Activated CD4-positive, alpha-beta T cell treated with anti-CD3 and anti-CD28 coated beads for 48 hours (primary cell): ENCODE results near the gene DGKB.
"Not testable (repeated sequence)": the region's sequence is repeated elsewhere in the genome, so short reads cannot be mapped to it uniquely, and the experiment has no call there.

Experiments
- DNase-seq: peaks from one replicate; pipeline ENCODE4 v3.0.0-alpha.2; 2020

The DGKB gene

DNA sequence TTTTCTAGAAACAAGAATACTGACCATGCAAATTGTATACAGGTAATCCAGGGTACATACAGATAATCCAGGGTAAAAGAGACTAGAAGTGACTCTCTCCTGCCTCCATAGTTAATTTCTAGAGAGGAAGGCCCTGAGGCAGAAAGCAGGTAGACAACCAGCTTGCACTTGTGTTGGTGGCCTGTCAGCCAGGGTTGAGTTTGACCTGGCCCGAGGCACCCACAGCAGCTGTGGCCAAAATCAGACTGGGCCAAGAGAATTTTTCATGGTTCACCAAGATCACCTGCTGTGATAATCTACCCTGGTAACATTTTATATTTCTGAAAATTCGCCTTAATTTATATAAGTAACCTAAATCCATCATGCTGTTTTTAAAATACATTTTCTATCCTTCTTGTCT, 526.6 kb downstream of the DGKB start:
- no peak for DNase-seq

DNA sequence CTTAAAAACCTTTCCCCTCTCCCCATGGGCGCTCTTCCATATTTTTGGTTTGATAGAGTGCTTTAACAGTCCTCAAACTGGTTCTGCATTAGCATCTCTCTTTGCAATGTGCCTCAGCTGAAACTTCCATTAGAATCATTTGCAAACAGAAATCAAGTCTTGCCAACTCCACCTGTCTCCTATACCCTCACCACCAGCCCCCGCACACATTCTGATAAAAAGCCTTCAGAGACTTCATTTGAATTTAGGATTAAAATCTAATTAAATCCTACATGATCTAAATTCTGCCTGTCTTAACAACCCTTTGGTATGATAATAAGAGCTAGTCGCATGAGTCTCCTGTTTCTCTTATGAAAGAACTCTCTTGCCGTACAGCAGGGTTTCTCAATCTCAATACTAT, 528.2 kb downstream of the DGKB start:
- DNase-seq, result no peak

GRCh38 chr7:14368285-14368684, 534.3 kb downstream of the DGKB start:
- no peak for DNase-seq

DNA sequence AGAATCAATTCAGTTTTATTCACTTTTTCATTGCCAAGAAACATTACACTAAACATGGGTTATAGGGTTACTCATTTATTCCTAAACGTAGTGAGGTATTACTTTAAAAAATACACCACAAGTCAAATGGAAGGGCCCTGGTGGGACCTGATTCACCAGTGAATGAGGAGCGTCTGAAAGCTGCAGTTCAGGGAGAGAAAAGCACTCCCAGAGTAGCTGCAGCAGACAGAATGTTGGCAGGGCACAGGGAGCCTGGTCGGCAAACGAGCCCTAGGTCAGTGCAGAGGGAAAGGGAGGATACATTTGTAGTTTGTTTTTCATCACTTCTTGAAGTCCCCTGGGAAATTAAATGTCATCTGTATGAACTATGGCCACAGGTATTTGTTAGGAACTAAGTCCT, 551.4 kb downstream of the DGKB start:
- no peak for DNase-seq

- DNase-seq, result no peak
These were observed 561.3 kb downstream of the DGKB start for GRCh38 chr7:14341200-14341775.

DNA sequence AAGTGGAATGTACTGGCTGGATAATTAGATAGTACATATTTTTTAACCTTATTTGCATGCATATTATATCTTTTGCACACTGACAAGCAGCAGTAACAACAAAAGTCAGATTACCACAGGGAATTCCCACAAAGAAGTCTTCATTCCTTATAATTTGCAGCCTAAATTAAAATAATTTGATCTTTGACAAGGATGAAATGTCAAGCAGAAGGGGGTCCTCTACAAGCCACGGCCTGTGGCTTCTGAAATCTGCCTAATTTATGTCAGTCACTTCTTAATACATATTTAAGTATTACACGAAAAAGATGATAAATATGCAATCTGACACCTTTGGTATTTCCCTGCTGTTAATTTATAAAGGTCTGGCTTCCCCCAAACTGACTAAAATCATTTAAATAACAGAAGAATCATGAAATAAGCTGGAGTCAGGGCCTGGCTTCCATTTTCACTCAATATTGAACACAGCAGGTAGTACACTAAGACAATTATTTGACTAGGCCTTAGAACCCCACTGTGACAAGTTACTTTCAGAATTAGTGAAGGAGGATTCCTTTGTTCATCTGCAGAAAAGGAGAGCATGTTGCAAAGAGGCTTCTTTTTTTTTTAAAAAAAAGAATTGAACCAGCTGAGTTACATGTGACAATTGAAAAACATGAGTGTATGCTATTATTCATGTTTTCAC, 562.0 kb downstream of the DGKB start:
- no peak for DNase-seq

DNA sequence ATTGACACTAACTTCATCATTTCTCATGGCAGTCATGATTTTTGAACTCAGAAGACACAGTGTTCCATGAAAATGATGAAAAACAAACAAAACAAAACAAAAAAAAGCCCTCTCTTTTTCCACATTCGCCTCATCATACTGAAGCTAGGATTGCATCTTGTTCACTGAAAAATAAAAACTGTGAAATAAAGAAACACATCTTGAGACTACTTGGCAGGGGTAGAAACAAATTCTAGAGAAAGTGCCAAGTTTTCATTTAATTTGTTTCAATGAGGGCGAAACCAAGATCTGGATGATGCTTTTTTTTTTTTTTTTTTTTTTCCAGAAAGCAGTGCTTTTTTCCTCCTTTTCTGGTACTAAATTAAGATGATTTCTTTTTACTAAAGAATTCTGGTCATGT, 562.7 kb downstream of the DGKB start:
- no peak for DNase-seq

DNA sequence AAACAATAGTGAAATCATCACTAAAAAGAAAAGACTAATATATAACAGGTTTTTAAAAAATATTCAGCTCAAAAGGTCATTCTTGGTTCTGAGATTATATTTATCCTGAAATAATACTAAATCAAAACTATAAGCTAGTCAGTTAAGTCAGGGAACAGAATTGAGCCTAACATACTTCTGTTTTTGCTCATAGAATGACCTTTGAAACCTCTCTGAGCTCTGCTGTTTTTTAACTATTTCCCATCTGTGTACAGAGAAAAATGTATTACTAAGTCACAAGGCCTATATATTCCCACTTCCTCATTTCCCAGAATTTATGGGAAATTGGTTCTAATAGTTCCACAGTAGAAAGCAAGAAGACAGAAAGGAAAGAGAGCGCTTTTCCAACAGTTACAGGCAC, 566.3 kb downstream of the DGKB start:
- DNase-seq, result no peak

DNA sequence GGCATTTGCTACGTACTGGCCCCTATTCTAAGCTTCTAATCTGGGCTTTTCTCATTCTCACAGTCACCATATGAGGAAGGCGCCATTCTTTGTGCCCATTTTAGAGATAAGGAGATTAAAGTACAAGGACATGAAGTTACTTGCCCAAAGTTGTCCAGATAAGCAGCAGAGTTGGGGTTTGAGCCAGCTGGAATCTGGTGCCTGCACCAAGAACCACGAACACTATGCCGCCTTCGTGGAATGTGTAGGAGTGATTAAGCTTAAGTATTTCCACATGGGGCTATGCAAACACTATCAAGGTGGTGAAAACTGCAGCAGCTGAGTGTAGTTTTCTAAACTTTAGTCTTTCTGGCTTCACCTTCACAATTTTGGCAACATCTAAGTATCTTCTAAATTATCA, 570.4 kb downstream of the DGKB start:
- DNase-seq, result no peak

- no peak for DNase-seq
These were observed 577.8 kb downstream of the DGKB start for GRCh38 chr7:14324767-14325166.

DNA sequence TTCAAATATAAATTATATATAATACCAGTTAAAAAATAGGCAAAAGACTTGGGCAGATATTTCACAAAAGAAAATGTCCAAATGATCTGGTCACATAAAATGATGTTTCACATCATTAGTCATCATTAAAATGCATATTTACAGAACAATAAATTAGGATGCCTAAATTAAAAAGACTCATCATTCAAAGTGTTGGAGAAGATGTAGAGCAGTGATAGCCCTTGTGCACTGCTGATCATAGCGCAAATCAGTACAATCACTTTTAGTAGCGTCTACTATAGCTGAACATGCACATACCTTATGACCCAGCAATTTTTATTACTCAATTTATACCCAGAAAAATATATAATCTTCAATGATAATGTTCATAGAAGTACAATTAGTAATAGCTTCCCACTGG, 579.8 kb downstream of the DGKB start:
- DNase-seq, result no peak

- DNase-seq, result no peak
These were observed 580.6 kb downstream of the DGKB start for GRCh38 chr7:14321947-14322346.

- DNase-seq, result no peak
These were observed 593.1 kb downstream of the DGKB start for GRCh38 chr7:14309432-14309831.

- DNase-seq, result no peak
These were observed 597.2 kb downstream of the DGKB start for GRCh38 chr7:14305233-14305866.

- no peak for DNase-seq
These were observed 599.0 kb downstream of the DGKB start for GRCh38 chr7:14303536-14303935.

DNA sequence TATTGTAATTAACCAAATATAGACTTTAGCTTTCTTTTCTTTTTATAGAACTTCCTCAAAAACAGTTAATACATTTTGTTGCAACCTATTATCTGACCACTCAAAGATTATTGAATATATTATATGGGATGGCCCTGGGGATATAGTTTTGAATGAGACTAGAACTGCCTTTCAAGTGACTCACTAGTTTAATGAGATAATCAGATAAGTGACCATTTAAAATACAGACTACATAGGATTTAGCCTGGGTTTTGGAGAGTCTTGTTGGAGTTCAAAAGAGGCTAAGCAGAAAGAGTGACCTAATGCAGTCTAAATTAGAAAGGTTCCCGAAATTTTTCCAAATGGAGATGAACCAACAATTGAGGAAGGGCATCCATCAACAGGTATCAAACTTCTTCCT, 607.9 kb downstream of the DGKB start:
- no peak for DNase-seq

GRCh38 chr7:14293434-14293833, 609.1 kb downstream of the DGKB start:
- DNase-seq, result no peak

- no peak for DNase-seq
These were observed 609.8 kb downstream of the DGKB start for GRCh38 chr7:14292737-14293136.

GRCh38 chr7:14289957-14290356, 612.6 kb downstream of the DGKB start:
- DNase-seq, result no peak

- no peak for DNase-seq
These were observed 613.9 kb downstream of the DGKB start for GRCh38 chr7:14288701-14289100.

GRCh38 chr7:14287398-14287797, 615.2 kb downstream of the DGKB start:
- no peak for DNase-seq

DNA sequence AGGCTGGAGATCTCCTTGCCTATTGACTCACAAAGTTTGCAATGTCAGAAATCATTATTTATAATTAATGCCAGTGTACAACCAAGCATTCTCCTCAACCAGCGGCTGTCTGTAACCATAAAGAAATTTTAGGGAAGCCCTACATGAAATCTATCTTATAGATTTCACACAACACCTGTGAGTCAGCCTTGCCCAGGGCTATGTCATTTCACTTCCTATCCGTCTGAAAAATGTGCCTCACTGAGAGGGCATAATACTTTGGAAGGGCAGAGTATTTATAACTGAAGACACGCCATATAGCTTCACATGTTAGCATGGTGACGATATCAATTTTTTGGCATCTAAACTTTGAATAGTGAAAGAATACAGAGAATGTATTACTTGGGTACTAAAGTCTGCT, 616.5 kb downstream of the DGKB start:
- DNase-seq, result no peak

GRCh38 chr7:14279065-14279871, 623.3 kb downstream of the DGKB start:
- DNase-seq, result not testable (repeated sequence)

GRCh38 chr7:14275356-14275755, 627.2 kb downstream of the DGKB start:
- DNase-seq, result no peak
